Head of caudate nucleus (tissue), 42 donors: ENCODE measurements around the gene TMEM187.
A peak's percentile ranks its signal among the peaks of the same experiment; 100 is the strongest.

ENCODE experiments used
- DNase-seq, 42 donors: peaks; one replicate each; pipeline versions ENCODE4 v3.0.0 to v3.0.0-alpha.2; 2020 to 2021; ENCODE audit warnings: mixed read lengths in 7 of 42
- intact Hi-C: fragments of 100-400 bp; cut with DNase I; formaldehyde crosslinking; loops from one replicate; pipeline ENCODE4 v1.15.0; 2022

TMEM187 gene

GRCh38 chrX:153952373-153953026 is 20.1 kb upstream of the TMEM187 start:
- no peak for DNase-seq
- intact Hi-C loops: no loop called here

DNA sequence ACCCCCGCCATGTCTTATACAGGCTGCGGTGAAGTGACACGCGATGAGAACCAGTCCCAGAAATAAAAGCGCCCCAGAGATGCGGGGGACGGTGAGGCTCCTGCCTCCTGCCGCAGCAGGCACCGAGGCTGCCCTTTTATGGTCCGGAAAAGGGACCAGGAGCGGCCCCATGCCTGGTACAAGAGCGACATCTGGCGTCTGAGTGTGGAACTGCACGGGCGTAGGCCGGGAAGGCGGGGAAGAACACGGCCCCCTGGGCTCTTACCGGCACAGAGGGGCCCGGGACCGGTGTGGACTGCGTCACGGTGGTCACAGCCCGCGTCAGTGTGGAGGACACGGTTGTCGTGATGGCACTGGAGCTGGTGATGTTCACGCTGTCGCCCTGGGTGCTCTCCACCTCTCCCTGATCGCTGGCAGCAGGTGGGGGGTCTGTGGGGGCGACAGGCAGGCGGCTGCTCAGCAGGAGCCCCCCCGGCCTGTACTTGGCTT is 19.2 kb upstream of the TMEM187 start:
- intact Hi-C loops: no loop called here
- DNase-seq: peak; percentile 42 to 88 (median 78)

DNA sequence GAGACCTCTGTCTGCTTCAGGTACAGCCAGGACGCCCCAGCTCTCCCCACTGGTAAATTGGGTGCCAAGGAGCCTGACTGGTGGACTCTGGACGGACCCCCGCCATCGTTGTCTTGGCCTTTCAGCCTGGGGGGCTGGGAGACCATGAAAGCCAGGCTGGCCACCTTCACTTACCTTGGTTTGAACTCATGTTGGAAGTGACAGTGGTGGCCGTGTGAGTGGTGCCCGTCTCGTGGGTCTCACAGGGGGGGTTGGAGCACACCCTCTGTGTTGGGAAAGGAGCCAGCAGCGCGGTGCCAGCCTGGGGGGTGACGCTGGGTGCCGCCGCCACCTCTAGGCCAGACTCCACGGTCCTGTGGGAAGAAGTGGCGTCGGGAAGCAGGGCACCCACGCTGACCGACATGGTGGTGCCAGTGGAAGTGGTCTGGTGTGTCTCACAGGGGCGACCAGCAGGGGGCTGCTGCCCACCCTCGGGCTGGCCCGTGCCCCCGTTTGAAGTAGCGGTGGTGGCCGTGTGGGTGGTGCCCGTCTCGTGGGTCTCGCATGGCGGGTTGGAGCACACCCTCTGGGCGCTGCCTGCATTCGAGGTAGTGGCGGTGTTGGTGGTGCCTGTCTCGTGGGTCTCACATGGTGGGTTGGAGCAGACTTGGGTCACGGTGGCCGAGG is 18.5 kb upstream of the TMEM187 start:
- intact Hi-C loops: no loop called here
- no peak for DNase-seq

DNA sequence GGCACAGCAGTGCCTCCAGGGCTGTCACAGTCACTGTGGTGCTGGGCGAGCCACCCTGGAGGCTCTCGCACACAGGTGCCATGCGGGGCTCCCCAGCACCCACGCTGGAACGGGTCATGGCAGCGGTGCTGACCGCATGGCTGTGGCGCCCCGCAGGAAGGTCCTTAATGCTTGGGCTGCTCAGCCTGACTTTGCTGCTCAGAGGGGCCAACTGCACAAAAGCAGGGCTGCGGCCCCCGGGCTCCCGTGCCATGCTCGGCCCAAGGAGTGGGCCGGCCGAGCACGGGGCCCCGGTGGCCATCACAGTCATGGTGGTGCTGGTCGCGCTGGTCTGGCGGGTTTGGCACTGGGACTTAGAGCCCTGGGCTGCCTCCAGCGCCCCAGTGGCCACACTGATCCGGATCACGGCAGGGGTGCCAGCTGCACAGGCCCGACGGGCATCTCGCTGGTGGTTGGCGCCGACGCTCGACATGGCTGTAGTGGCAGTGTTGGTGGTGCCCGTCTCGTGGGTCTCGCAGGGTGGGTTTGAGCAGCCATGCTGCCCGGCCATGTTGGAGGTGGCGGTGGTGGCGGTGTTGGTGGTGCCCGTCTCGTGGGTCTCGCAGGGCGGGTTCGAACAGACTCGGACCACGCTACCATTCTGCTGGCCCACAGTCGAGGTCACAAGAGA is 17.9 kb upstream of the TMEM187 start:
- intact Hi-C loops: no loop called here
- no peak for DNase-seq

DNA sequence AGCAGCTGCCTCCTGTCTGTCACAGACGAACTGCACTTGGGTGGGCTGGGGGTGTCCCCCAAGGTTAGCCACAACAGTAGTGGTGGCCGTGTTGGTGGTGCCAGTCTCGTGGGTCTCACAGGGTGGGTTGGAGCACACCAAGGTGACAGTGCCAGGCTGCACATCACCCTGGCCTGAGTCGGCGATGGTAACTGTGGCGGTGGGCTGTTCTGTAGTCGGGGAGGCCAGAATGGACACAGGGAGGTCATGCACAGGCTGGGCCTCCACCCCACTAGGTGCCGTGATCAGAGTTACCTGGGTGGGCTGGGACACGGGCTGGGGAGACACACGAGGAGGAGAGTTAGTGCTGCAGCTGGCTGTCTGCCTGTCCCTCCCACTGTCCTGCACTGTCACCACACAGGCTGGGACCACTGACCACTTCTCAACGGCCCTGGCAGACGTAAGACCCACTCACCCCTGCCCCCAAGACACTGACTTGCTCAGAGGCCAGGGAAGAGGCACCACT is 17.3 kb upstream of the TMEM187 start:
- intact Hi-C loops: no loop called here
- DNase-seq: no peak

DNA sequence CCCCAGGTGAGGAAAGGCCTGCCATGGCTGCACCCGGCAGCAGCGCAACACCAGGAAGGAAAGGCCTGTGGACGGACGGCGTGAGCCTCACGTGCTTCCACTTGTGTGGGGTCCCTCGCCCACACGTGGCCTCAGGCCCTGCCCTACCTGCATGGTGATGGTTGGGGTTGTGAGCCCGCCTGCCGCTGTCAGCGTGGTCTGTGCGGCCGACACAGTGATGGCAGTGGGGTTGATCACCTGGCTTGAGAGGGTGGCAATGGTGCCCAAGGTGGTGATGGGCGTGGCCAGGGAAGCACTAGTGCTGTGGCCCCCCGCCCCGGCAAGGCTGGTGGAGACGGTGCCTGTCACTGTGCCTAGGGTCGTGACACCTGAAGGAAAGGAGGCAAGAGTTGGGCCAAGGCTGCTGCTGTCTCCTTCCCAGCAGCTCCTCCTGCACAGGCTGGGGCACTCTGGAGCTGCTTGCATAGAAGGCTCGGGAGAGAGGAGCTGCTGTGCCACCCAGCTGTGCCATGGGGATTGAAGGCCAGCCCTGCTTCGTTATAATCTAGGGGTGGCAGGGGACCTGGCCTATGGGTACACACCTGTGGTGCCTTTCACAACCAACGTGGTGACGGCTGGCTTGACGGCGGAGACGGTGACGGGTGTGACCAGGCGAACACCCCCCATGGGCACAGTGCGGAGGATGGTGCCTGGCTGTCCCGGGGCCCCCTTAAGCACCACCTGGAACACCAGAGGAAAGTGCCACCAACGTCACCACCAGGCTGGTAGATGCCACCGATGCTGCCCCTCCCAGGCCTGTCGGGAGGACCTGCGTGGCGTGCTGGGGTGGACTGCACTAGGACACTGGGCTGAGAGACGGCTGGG is 16.3 kb upstream of the TMEM187 start:
- intact Hi-C loops: no loop called here
- DNase-seq: no peak

- intact Hi-C loops: no loop called here
- no peak for DNase-seq
Measured at GRCh38 chrX:153957224-153957623, 15.3 kb upstream of the TMEM187 start.

DNA sequence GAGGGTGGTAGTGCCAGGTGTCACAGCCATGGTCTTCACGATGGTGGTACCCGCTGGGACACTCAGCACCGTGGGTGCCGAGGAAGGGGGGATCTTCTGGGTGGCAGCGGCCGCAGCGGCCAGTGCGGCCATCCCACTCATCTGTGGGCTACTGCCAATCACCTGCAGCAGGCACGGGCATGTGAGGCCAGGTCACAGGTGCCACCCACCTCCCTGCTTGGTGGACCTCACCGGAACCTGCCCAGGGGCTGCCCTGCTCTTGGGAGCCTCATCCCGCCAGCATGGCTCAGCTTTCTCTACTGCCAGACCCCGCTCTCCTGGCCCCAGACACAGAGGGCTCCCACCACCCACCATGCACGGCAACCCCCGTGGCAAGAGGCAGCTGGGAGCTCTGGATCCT is 13.9 kb upstream of the TMEM187 start:
- no peak for DNase-seq
- intact Hi-C loops: no loop called here

- intact Hi-C loops: no loop called here
- DNase-seq: no peak
Measured at GRCh38 chrX:153959649-153960048, 12.9 kb upstream of the TMEM187 start.

DNA sequence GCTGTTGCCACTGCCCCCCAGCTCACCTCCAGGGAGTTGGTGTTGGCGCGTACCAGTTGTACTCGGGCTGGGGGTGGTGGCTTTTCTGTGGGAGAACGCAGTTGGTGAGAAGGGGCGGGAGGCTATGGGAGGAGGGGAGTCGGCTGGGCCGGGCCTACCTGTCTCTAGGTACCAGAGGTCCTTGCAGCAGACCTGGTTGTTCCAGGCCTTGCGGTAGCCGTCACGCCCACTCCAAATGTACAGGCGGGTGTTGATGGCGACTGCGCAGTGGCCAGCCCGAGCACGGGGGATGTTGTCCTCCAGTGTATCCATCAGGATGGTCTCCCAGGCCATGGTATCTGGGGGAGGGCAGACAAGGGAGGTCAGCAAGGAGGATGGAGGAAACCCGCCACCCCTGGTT is 12.5 kb upstream of the TMEM187 start:
- peak in 1 of 42 donors; percentile 34 for DNase-seq
- intact Hi-C loops: no loop called here

- intact Hi-C loops: no loop called here
- DNase-seq: no peak
Measured at GRCh38 chrX:153960786-153961185, 11.8 kb upstream of the TMEM187 start.

- intact Hi-C loops: no loop called here
Measured at GRCh38 chrX:153961292-153961691, 11.3 kb upstream of the TMEM187 start.

GRCh38 chrX:153963546-153963945 is 9.0 kb upstream of the TMEM187 start:
- intact Hi-C loops: no loop called here
- peak in 3 of 42 donors; percentile 34 to 53 (median 37) for DNase-seq

More at GRCh38 chrX:153961292-153961691, 11.3 kb upstream of the TMEM187 start:
- no peak for DNase-seq

DNA sequence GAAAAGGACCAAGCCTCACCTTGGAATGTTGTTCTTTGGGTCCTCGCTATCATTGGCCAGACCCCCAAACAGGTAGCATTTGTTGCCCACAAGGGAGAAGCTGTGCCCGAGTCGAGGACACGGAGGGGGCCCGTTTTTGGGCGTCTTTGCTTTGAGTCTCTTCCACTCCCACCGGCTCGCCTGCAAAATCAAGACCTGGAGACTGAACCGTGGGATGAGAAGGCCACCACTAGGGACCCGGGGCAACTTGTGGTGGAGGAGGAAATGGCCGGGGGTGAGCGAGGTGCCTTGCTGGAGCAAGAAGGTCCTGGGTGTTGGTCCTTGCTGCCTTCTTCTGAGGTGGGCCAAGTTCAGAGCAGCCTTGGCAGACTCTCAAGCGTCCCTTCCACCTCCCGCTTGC is 8.4 kb upstream of the TMEM187 start:
- no peak for DNase-seq
- intact Hi-C loops: no loop called here

GRCh38 chrX:153965406-153965805 is 7.1 kb upstream of the TMEM187 start:
- intact Hi-C loops: no loop called here

DNA sequence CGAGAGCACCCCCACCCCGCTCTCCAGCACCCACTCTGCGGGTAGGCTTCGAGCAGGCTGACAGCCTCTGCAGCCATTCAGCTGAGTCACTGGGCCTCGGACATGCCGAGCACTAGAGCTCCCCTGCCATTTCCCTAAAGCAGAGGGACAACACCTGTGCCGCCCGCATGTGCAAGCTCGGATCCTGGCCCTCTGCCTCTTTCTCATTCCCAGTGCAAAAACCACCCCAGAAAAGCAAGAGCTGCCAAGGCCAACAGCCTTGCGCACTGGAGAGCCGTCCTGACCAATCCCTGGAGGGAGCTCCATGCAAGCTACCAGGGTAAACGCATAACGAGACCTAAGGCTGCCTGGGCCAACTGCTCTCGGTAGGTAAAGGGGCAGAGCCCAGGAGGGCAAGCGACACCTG is 6.3 kb upstream of the TMEM187 start:
- DNase-seq: peak in 9 of 42 donors; percentile 20 to 46 (median 28)
- intact Hi-C loops: no loop called here

More at GRCh38 chrX:153965406-153965805, 7.1 kb upstream of the TMEM187 start:
- no peak for DNase-seq

- intact Hi-C loops: no loop called here
- peak in 31 of 42 donors; percentile 12 to 81 (median 58) for DNase-seq
Measured at GRCh38 chrX:153966841-153967535, 5.6 kb upstream of the TMEM187 start.

GRCh38 chrX:153967536-153968224 is 4.9 kb upstream of the TMEM187 start:
- DNase-seq: no peak
- intact Hi-C loops: no loop called here
